IMR-90 (cell line): ENCODE measurements around the gene SRSF10. TPM values are rescaled to one million over a fixed set of nuclear protein-coding genes. Genes with fewer than 3 reads are reported as not detected.

Source experiments
- ATAC-seq: fragments of 200-7000 bp; cut with Tn5 transposase; 2 replicates; pipeline ENCODE4 v1.9.1; 2020; ENCODE audit warnings: low read depth, mild to moderate bottlenecking, moderate library complexity
- BruUV-seq: library from RNA; stranded (reverse); fragments of 400-500 nt; replicated peaks from 2 replicates; lab custom pipeline; 2021; lab: Mats Ljungman, UMichigan
- CTCF ChIA-PET: fragments of 300-600 bp; formaldehyde crosslinking; extraction: SDS; loops from one replicate; lab custom pipeline; 2021; ENCODE audit warnings: antibody characterized with exemption; lab: Yijun Ruan, JAX
- POLR2A ChIA-PET: fragments of 300-600 bp; sonication (Branson Sonifier 250); formaldehyde crosslinking; loops from one replicate; lab custom pipeline; 2022; ENCODE audit warnings: antibody characterized with exemption; ENCODE audit not compliant: unreplicated experiment; lab: Charles Lee
- DNase-seq: peaks from one replicate; pipeline ENCODE4 v3.0.0; 2013
- H2AFZ ChIP-seq: replicated peaks from 2 replicates; pipeline ENCODE3; 2013; ENCODE audit warnings: low read length, mild to moderate bottlenecking; ENCODE audit not compliant: poor library complexity
- H2AK5ac ChIP-seq: 2 replicates; pipeline ENCODE4 v1.6.1; 2013; ENCODE audit warnings: low read depth, low read length, inconsistent platforms
- H2AK9ac ChIP-seq: replicated peaks from 2 replicates; pipeline ENCODE3; 2013; ENCODE audit warnings: mild to moderate bottlenecking, low read depth, low read length, moderate library complexity; ENCODE audit not compliant: poor library complexity
- H2BK120ac ChIP-seq: 2 replicates; pipeline ENCODE4 v1.6.1; 2013; ENCODE audit warnings: low read depth, low read length, inconsistent platforms
- H2BK15ac ChIP-seq: 3 replicates; pipeline ENCODE4 v1.6.1; 2013; ENCODE audit warnings: low read depth, low read length, inconsistent platforms
- H2BK20ac ChIP-seq: 2 replicates; pipeline ENCODE4 v1.6.1; 2013; ENCODE audit warnings: low read depth, mild to moderate bottlenecking, inconsistent platforms, low read length, moderate library complexity
- H2BK5ac ChIP-seq: 2 replicates; pipeline ENCODE4 v1.6.1; 2013; ENCODE audit warnings: mild to moderate bottlenecking, low read depth, low read length, inconsistent platforms; ENCODE audit not compliant: poor library complexity, severe bottlenecking
- H3K14ac ChIP-seq: replicated peaks from 2 replicates; pipeline ENCODE4 v1.6.1; 2013; ENCODE audit warnings: low read depth, low read length, inconsistent platforms
- H3K18ac ChIP-seq: 2 replicates; pipeline ENCODE4 v1.6.1; 2013; ENCODE audit warnings: low read depth, low read length, control low read depth
- H3K23ac ChIP-seq: 2 replicates; pipeline ENCODE4 v1.6.1; 2013; ENCODE audit warnings: low read depth, low read length, inconsistent platforms
- H3K27ac ChIP-seq: 2 replicates; pipeline ENCODE4 v1.5.1; 2013; ENCODE audit warnings: mild to moderate bottlenecking, control low read depth, low read length; ENCODE audit not compliant: insufficient read depth
- H3K27me3 ChIP-seq: 2 replicates; pipeline ENCODE4 v1.6.1; 2013; ENCODE audit warnings: low read length; ENCODE audit not compliant: control insufficient read depth, insufficient read depth
- H3K36me3 ChIP-seq: 2 replicates; pipeline ENCODE4 v1.6.1; 2013; ENCODE audit warnings: low read length, mixed read lengths; ENCODE audit not compliant: control insufficient read depth, insufficient read depth
- H3K4ac ChIP-seq: 2 replicates; pipeline ENCODE4 v1.6.1; 2013; ENCODE audit warnings: low read depth, low read length, inconsistent platforms
- H3K4me1 ChIP-seq: 2 replicates; pipeline ENCODE4 v1.6.1; 2013; ENCODE audit warnings: low read length, mixed read lengths; ENCODE audit not compliant: control insufficient read depth, insufficient read depth
- H3K4me2 ChIP-seq: 2 replicates; pipeline ENCODE4 v1.6.1; 2013; ENCODE audit warnings: low read depth, mild to moderate bottlenecking, control low read depth, low read length, moderate library complexity
- H3K4me3 ChIP-seq: 2 replicates; pipeline ENCODE4 v1.5.1; 2013; ENCODE audit warnings: low read depth, mild to moderate bottlenecking, control low read depth, low read length, moderate library complexity; ENCODE audit not compliant: insufficient read depth
- H3K56ac ChIP-seq: 2 replicates; pipeline ENCODE4 v1.6.1; 2013; ENCODE audit warnings: low read length, inconsistent platforms; ENCODE audit not compliant: insufficient read depth; ENCODE audit errors: extremely low read depth
- H3K79me1 ChIP-seq, 2 experiments: 2 replicates each; pipeline ENCODE4 v1.6.1; 2013; ENCODE audit warnings: low read length in 2 of 2, inconsistent platforms in 1 of 2, low read depth in 1 of 2
- H3K9ac ChIP-seq: 2 replicates; pipeline ENCODE4 v1.6.1; 2013; ENCODE audit warnings: low read depth, low read length, control low read depth
- H3K9me1 ChIP-seq: 2 replicates; pipeline ENCODE4 v1.6.1; 2013; ENCODE audit warnings: low read length, inconsistent platforms; ENCODE audit not compliant: insufficient read depth
- H3K9me3 ChIP-seq: 2 replicates; pipeline ENCODE4 v1.6.1; 2013; ENCODE audit warnings: low read length; ENCODE audit not compliant: control insufficient read depth, insufficient read depth
- H4K20me1 ChIP-seq: 2 replicates; pipeline ENCODE4 v1.6.1; 2013; ENCODE audit warnings: low read length, inconsistent platforms; ENCODE audit not compliant: insufficient read depth
- H4K5ac ChIP-seq: 2 replicates; pipeline ENCODE4 v1.6.1; 2013; ENCODE audit warnings: mild to moderate bottlenecking, low read depth, low read length, control low read depth
- H4K8ac ChIP-seq, 2 experiments: 2 replicates each; pipeline ENCODE4 v1.6.1; 2013; ENCODE audit warnings: low read depth in 2 of 2, low read length in 2 of 2, control low read depth in 1 of 2, inconsistent platforms in 1 of 2
- H4K91ac ChIP-seq: 2 replicates; pipeline ENCODE4 v1.6.1; 2013; ENCODE audit warnings: low read depth, low read length, inconsistent platforms; ENCODE audit not compliant: insufficient read depth
- CEBPB ChIP-seq: IDR thresholded peaks from 2 replicates; pipeline ENCODE4 v1.6.1; 2012; ENCODE audit warnings: low read depth, low read length, improper control_type of control experiment
- CHD1 ChIP-seq: IDR thresholded peaks from 2 replicates; pipeline ENCODE4 v1.6.1; 2012; ENCODE audit warnings: low read depth, low read length, improper control_type of control experiment
- FOS ChIP-seq: fragments of 150-350 bp; IDR thresholded peaks from 2 replicates; pipeline ENCODE4 v1.6.1; 2016; ENCODE audit warnings: low read depth, low read length
- MAFK ChIP-seq: IDR thresholded peaks from 2 replicates; pipeline ENCODE4 v1.6.1; 2012; ENCODE audit warnings: low read depth, low read length, improper control_type of control experiment
- NFE2L2 ChIP-seq: fragments of 150-350 bp; IDR thresholded peaks from 2 replicates; pipeline ENCODE4 v1.6.1; 2016; ENCODE audit warnings: low read depth, mild to moderate bottlenecking, low read length
- RAD21 ChIP-seq: IDR thresholded peaks from 2 replicates; pipeline ENCODE4 v1.6.1; 2012; ENCODE audit warnings: low read length, improper control_type of control experiment
- RCOR1 ChIP-seq: IDR thresholded peaks from 2 replicates; pipeline ENCODE4 v1.6.1; 2012; ENCODE audit warnings: mild to moderate bottlenecking, low read length, improper control_type of control experiment; ENCODE audit not compliant: insufficient replicate concordance
- RFX5 ChIP-seq: IDR thresholded peaks from 2 replicates; pipeline ENCODE4 v1.8.0; 2012; ENCODE audit warnings: low read depth, mild to moderate bottlenecking, low read length, moderate library complexity
- SMC3 ChIP-seq: fragments of 150-350 bp; IDR thresholded peaks from 2 replicates; pipeline ENCODE4 v1.6.1; 2016; ENCODE audit warnings: low read depth, mild to moderate bottlenecking, antibody characterized with exemption, low read length, moderate library complexity
- WGBS, 2 experiments: methylation state at CpG; one replicate each; pipeline versions ENCODE4 v1.1.5 to v1.1.7; 2013; ENCODE audit warnings: missing lambda C conversion rate in 2 of 2; ENCODE audit not compliant: insufficient read length in 1 of 2; ENCODE audit errors: extremely low coverage in 2 of 2; 5-methylcytosine and 5-hydroxymethylcytosine counted together
- dilution Hi-C: fragments of 300-500 bp; cut with HindIII; formaldehyde crosslinking; loops from one replicate; pipeline ENCODE4 v1.14.3; 2018; ENCODE audit warnings: low sequenced_read_pairs; ENCODE audit not compliant: unreplicated experiment
- in situ Hi-C: fragments of 300-500 bp; cut with MboI; formaldehyde crosslinking; loops from 3 replicates; pipeline ENCODE4 v1.14.3; 2019; ENCODE audit warnings: low sequenced_read_pairs, inconsistent platforms, mixed read lengths
- intact Hi-C: fragments of 100-400 bp; cut with micrococcal nuclease; formaldehyde crosslinking; loops from 2 replicates; pipeline ENCODE4 v1.10.0; 2022
- polyA plus RNA-seq, 3 experiments: library from polyadenylated mRNA; depleted of rRNA; stranded (reverse); fragments of >200 nt; gene quantifications; 2 replicates each; pipeline ENCODE4 v1.2.3, GENCODE V29; 2012; ENCODE audit warnings: low replicate concordance in 1 of 3
- total RNA-seq: library from RNA; depleted of rRNA; stranded (reverse); fragments of >200 nt; gene quantifications from 2 replicates; pipeline ENCODE4 v1.2.3, GENCODE V29; 2012
- TF ChIP-seq, protein P1 (sequence below): fragments of 150-350 bp; IDR thresholded peaks from 2 replicates; pipeline ENCODE4 v1.6.1; 2016; ENCODE audit warnings: low read depth, mild to moderate bottlenecking, low read length, moderate library complexity, borderline replicate concordance
- TF ChIP-seq, protein P2 (sequence below): fragments of 150-350 bp; IDR thresholded peaks from 2 replicates; pipeline ENCODE4 v1.6.1; 2017; ENCODE audit warnings: mild to moderate bottlenecking, antibody characterized with exemption, low read length, low read depth
- TF ChIP-seq, protein P3 (sequence below): conservative IDR thresholded peaks from 2 replicates; pipeline ENCODE4 v1.5.1; 2012; ENCODE audit warnings: mild to moderate bottlenecking, low read depth, low read length, improper control_type of control experiment

SRSF10 gene
- total and polyA plus RNA-seq, 2 of the 4 experiments (the other 2 are of a cell fraction) = 90.1 to 110 TPM

DNA sequence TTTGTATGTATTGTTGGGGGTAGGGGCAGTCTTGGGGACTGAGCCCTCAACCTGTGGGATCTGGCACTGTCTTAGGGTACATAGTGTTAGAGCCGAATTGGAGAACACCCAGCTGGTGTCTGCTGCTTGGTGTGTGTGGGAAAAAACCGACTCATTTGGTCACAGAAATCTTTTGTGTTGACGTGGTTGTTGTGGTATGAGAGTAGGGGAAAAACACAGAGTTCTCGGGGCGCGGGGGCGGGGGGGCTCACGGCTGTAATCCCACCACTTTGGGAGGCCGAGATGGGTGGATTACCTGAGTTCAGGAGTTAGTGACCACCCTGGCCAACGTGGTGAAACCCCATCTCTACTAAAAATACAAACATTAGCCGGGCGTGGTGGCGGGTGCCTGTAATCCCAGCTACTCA lies 15.3 kb upstream of the SRSF10 start:
- Histone ChIP-seq H3K9me1 (no peaks in the 10 kb centered on the region), H3K36me3 (no peaks in the 10 kb centered on the region), H2BK20ac (no peak overlapping the region), H4K8ac (no peak overlapping the region), H3K56ac (no peak overlapping the region), H3K4ac (no peak overlapping the region), H3K14ac (no peak overlapping the region), H3K18ac (no peak overlapping the region), H3K79me1 (no peaks in the 10 kb centered on the region), H2BK120ac (no peak overlapping the region), H3K9me3 (no peaks in the 10 kb centered on the region), H4K5ac (no peak overlapping the region), H4K20me1 (no peaks in the 10 kb centered on the region), H3K4me3 (no peak overlapping the region), H4K91ac (no peak overlapping the region), H3K23ac (no peak overlapping the region), H2AK9ac (no peak overlapping the region), H3K9ac (no peak overlapping the region), H2BK15ac (no peak overlapping the region), H2AFZ (no peak overlapping the region), H3K4me2 (no peak overlapping the region), H3K4me1 (0 out of 2 replicates have a peak, but pooled peaks cover 2% of the 10 kb centered on the region), H2AK5ac (no peak overlapping the region), H3K27me3 (no peaks in the 10 kb centered on the region), H2BK5ac (no peak overlapping the region), H3K27ac (no peak overlapping the region)
- DNase-seq (peak; percentile 68), ATAC-seq (peak; percentile 29; the same call in 1 of the 2 replicates)
- intact Hi-C loops = no loop called here
- WGBS, 2 experiments = no CpG with 5 or more reads among the region's 13 CpGs
- no TSS peak for BruUV-seq
- CTCF ChIA-PET = no interaction called here
- POLR2A ChIA-PET = no interaction called here
- dilution Hi-C loops = no loop called here
- TF ChIP-seq, protein P1, sequence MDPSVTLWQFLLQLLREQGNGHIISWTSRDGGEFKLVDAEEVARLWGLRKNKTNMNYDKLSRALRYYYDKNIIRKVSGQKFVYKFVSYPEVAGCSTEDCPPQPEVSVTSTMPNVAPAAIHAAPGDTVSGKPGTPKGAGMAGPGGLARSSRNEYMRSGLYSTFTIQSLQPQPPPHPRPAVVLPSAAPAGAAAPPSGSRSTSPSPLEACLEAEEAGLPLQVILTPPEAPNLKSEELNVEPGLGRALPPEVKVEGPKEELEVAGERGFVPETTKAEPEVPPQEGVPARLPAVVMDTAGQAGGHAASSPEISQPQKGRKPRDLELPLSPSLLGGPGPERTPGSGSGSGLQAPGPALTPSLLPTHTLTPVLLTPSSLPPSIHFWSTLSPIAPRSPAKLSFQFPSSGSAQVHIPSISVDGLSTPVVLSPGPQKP = no peak
- no peak for TF ChIP-seq FOS
- TF ChIP-seq, protein P2, sequence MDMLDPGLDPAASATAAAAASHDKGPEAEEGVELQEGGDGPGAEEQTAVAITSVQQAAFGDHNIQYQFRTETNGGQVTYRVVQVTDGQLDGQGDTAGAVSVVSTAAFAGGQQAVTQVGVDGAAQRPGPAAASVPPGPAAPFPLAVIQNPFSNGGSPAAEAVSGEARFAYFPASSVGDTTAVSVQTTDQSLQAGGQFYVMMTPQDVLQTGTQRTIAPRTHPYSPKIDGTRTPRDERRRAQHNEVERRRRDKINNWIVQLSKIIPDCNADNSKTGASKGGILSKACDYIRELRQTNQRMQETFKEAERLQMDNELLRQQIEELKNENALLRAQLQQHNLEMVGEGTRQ = no peak
- no peak for TF ChIP-seq NFE2L2
- no peak for TF ChIP-seq RCOR1
- no peak for TF ChIP-seq MAFK
- TF ChIP-seq SMC3 = no peak
- TF ChIP-seq, protein P3, sequence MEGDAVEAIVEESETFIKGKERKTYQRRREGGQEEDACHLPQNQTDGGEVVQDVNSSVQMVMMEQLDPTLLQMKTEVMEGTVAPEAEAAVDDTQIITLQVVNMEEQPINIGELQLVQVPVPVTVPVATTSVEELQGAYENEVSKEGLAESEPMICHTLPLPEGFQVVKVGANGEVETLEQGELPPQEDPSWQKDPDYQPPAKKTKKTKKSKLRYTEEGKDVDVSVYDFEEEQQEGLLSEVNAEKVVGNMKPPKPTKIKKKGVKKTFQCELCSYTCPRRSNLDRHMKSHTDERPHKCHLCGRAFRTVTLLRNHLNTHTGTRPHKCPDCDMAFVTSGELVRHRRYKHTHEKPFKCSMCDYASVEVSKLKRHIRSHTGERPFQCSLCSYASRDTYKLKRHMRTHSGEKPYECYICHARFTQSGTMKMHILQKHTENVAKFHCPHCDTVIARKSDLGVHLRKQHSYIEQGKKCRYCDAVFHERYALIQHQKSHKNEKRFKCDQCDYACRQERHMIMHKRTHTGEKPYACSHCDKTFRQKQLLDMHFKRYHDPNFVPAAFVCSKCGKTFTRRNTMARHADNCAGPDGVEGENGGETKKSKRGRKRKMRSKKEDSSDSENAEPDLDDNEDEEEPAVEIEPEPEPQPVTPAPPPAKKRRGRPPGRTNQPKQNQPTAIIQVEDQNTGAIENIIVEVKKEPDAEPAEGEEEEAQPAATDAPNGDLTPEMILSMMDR = no peak
- no peak for TF ChIP-seq CHD1
- no peak for TF ChIP-seq RAD21
- no peak for TF ChIP-seq CEBPB
- no peak for TF ChIP-seq RFX5
- in situ Hi-C loops = no loop called here
